Measurements from ENCODE around the gene DUOX1.
A peak's percentile ranks its signal among the peaks of the same experiment; 100 is the strongest.

The DUOX1 gene

DNA sequence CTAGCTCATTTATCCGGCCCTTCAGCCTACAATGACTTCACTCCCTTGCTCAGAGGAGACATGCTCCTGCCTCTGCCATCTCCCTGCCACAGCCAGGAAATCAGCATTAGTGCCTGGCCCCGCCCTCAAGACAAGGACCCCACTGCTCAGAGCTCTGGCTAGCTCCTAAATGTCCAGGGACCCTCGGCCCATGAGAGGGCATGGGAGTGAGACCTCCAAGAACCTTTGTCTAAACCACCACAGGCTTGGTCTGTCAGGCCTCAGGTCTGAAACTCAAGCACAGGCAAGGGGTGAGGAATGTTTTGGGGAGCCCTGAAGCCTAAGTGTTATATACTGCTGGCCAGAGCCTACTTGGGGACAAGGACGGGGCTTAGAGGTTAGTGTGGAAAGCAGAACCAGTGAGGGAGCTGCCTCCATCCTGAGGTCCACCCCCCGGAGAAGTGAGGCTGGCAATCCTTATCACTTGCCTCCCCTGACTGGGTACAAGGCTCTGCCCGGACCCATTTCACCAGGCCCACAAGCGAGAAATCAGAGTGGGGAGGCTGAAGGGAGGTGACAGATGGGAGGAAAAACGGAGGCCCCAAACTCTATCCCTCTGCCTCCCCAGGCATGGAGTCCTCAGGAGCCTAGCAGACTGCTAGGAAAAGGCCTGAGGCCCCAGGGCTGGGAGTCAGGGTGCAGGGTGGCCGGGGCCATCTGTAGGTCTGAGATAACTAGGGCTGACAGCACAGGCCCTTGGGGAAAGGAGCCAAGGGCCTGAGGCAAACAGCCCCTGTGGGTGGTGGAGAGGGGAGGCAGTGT, 39.2 kb downstream of the DUOX1 start:
- no peak for DNase-seq (ENCODE audit: low read depth)

DNA sequence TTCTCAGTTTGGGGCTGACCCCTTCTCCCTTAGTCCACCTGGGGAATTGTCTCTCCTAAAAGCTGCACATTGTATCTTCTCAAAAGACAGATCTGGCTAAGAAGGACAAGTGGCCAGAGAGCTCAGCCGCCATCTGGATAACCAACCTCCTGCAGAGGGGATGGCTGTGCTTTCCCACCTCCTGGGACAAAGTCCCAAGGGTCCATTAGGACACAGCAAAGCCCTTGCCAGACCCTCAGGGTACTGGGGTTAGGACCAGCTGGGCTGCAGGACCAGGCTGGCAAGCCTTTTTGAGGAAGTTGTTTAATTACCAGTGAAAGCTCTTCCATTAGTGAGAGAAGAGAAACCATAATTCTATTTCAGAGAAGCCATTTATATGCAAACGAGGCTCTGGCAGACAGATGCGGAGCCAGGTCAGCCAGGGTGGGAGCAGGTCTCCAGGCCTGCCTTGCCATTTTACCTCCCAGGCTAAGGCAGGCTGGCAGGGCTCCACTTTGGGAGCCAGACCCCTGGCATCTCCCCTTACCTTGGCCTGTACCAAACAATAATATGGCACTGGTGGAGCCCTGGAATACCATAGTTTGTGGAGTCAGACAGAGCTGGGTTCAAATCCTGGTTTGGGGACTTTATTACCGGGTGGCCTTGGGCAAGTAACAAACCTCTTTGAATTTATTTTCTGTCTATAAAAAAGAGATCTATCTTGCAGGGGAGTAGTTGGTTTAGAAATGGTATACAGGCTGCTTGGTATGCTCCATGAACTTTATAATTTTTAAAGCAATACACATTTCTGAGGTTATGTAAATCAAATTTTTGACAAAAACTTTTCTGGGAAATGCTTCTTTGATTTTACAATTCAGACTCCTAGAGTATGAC, 40.0 kb downstream of the DUOX1 start:
- DNase-seq (ENCODE audit: low read depth): no peak

DNA sequence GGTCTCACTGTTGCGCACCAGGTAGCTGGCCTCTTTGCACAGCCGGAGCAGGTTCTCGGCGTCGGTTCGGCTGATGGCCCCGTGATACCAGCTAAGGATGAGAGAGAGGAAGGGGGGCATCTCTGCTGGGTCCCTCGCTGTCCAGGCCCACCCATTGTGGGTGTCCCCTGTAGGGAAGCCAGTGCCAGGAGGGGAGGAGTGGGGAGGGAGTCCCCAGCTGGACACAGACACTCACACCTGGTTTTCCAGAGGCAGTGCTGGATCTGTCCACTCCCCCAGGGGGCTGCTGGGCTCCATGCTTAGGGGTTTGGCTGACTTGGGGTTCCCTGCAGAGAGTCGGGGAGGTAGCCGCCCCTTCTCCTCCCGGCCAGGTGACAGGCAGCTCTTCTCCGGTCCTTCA, 42.1 kb downstream of the DUOX1 start:
- DNase-seq (ENCODE audit: low read depth): no peak

DNA sequence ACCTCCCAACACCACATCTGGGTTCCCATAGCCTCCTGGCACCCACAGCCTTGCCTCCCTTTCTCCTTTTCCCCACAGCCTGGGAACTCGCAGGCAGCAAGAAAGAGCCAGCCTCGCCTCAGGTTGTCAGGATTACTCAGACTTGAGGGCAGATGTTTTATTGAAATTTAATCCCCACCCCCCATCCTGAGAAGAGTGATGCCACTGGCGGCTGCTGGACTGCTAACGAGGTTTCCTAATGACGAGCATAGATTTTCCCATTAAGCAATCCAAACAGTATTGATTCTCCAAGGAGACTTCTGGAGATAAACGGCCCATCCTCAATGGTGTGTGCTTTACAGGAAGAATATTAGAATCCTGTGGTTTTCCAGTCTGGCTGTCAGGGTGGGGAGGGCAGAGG, 44.3 kb downstream of the DUOX1 start:
- no peak for DNase-seq (ENCODE audit: low read depth)

DNA sequence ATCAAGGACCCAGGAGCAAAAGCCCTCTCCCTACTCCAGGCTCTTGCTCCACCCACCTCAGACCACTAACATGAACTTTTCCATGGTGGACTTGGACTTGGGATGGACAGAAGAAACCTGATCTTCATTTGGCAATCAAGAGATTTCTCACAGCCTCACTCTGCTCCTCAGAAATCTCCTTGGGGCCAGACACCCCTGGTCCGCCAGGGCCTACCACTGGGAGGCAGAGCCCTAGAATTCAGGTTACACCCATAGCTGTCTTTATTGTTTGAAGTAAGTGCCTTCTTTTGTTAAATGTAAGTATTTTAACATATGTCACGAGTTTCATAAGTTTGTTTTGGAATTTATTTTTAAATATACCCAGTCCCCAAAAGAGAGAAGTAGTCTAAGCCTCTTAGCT, 44.8 kb downstream of the DUOX1 start:
- DNase-seq (ENCODE audit: low read depth): no peak

DNA sequence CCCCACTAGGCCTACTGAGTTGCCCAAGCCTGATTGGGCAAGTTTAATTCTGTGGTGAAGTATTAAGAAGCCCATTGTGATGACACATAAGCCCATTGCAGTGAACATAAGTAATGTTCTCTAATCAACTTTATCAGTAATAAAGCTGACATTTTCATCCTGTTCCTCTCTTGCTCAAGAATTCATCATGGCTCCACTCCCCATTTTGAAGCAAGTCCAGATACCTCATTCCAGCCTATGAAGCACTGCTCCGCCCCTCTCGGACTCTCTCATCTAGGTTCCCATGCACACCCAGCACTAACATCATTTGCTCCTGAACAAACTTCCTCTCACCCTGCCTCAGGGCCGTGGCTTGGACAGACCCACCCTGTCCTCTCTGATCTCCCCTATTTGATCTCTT, 47.5 kb downstream of the DUOX1 start:
- DNase-seq (ENCODE audit: low read depth): no peak

DNA sequence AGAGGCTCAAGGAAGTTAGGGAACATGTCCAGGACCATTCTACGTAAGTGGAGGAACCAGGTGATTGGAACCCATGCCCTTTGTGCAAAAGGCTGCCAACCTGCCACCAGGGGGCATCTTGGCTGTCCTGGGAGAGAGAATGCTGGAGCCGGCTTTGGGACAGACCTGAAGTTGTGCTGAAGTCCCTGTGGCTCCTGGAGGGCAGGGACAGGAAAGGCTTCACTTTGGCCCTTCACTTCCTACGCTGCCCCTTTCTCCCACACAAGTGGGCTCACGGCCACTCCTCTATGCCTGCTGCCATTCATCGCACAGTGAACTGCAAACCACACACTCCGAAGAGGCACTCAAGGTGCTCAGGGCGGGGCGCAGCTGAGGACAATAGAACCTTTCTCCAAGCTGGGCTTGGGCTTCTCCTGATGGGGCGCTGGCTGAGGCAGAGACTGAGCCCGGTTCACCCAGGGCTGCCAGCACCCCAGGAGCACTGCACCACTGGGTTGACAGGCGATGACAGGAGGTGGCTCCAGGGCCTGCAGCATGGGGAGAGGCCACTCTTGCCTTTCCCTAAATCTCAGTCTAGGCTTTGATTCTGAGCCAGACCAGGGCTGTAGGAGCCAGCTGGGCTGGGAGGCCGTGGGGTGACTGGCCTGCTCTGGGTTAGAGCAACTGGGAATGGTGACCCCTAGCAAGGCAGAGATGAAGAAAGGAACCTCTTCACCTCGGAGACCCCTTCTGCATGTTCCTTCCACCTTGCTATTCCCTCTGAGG, 49.6 kb downstream of the DUOX1 start:
- DNase-seq (ENCODE audit: low read depth): peak; percentile 21

DNA sequence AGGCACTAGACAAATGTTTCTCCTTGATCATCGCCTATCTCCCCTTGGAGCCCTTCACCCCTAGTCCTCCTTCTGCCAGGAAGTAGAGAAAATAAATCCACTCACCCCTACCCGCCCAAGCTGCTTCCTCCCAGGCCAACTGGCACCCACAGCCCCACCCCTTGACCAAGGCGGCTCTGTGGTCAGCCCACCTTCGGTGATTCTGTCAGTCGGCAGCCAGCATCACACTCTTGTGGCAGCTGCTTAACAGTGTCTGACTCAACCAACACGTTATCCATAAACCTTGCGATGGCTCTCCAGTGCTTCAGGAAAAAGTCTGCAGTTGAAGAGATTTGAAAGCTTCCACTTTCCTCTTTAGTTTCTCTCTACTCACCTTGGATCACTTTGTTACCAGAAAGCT, 50.4 kb downstream of the DUOX1 start:
- DNase-seq (ENCODE audit: low read depth): peak; percentile 22

DNA sequence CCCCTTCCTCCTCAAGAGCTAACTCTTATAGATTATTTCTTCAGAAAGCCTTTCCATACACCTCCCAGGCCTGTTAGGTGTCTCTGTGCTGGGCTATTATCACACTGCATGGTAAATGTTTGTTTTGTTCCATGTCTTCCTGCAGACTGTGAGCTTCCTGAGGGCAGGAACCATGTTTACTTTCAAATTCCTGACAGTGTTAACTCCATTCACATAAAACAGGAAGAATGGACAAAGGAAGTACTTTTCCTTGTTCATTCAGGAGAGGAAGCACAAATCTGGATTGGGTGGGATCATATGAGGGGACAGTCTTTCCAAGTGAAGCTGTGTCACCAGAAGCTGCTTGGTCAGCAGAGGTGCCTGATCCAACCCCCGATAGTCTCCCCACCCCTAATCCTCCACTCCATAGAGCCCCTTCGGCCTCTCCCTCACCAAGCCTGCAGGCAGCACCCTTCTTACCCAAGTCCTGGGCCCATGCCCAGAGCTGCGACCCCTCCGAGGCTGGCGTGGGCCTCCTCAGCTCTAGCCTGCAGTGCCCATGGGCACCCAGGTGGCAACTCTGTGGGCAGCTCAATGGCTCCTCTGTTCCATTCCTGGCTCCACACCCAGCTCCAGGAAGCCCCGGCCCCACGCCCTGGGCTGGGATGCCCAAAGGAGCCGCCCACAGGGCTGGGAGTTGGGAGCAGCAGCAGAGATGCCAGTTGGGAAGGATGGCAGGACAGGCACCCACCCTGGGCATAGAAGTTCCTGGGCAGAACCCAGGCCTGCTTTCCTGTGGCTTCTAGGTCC, 51.0 kb downstream of the DUOX1 start:
- DNase-seq (ENCODE audit: low read depth): no peak

DNA sequence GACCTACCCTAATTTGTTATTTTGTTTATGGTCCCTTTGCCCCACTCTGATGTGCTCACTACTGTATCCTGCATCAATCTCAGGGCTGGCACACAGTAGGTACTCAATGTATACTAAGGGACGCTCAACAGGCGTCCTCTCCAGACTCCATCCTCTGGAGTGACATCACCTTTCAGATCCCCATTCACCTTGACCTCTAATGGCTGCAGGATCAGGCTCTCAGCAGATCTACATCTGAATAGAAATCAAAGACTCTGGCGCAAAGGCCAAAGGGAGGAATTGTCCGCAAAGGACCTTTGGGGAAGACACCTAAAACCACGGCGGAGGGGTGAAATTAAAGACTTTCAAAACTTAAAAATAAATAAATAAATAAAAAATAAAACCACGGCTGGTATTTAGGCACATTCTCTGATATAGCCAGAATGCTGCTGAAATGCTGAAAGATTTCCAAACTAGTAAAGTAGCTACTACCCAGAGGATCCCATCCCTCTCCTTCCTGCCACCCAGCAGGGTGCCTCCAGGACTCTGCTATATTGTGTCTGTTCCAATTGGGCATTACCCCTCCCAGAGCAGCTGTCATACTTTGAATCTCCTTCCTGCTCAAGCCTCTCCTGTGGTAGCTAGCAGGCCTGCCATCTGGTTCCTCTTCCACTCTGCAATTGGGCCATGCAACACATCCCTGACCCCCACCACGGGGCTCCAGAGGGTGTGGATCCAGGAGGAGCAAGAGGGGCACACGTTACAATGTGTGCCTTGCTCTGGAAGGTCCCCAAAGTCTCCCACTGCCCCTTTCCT, 51.9 kb downstream of the DUOX1 start:
- no peak for DNase-seq (ENCODE audit: low read depth)

DNA sequence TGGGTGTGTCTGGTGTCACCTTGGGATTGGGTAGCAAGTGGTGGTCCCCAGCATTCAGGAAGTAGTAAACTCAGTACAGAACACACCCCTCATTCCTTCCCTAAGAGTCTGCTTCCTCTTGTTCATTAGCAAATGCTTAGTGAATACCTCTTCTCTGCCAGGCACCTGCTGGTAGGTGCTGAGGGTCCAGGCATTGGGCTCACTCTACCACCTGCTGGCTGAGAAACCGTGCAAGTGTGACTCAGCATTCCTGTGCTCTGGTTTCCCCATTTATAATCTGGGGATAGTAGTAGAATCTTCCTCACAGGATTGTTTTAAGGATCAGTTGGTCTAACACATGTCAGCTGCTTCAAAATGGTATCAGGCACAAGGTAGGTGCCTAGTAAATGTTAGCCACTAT, 53.2 kb downstream of the DUOX1 start:
- DNase-seq (ENCODE audit: low read depth): no peak

DNA sequence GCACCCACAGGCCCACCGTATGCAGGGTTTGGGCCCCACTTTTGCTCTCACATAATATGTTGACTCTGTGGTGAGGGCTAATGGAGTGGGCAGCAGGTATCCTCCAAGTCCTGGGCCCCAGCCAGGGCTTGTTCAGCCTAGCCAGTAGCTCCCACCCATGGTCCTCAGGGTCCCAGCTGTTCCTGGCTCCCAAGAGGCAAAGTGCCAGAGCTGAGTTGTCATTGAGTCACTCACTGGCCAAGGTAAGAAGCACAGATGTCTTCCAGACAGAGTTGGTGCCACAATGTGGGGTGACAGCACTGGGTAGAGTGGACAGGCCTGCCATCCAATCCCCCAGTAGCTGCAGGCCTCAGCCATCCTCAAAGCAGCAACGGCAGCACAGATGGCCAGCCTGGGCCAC, 53.7 kb downstream of the DUOX1 start:
- DNase-seq (ENCODE audit: low read depth): no peak

DNA sequence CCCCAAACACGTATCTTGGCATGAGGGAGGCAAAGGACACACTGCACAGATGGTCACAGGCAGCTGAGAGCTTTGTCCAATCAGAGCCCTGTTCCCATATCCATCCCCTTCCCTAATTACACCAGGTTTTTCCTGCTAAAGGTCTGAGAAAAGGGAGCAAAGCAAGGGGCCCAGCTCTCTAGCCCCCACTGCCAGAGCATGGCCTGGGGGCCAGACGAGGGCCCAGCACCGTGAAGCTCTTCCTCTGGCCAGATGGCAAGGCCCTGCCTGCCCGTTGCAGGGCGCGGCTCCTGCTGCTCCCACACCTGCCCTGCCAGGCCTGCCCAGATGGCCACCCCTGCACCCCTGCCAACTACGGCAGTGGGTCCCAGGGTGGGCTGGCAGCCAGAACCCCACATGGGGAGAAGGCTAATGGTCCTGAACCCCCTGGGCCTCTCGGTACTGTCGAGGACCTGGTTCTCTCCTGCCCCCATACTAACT, 54.8 kb downstream of the DUOX1 start:
- no peak for DNase-seq (ENCODE audit: low read depth)

DNA sequence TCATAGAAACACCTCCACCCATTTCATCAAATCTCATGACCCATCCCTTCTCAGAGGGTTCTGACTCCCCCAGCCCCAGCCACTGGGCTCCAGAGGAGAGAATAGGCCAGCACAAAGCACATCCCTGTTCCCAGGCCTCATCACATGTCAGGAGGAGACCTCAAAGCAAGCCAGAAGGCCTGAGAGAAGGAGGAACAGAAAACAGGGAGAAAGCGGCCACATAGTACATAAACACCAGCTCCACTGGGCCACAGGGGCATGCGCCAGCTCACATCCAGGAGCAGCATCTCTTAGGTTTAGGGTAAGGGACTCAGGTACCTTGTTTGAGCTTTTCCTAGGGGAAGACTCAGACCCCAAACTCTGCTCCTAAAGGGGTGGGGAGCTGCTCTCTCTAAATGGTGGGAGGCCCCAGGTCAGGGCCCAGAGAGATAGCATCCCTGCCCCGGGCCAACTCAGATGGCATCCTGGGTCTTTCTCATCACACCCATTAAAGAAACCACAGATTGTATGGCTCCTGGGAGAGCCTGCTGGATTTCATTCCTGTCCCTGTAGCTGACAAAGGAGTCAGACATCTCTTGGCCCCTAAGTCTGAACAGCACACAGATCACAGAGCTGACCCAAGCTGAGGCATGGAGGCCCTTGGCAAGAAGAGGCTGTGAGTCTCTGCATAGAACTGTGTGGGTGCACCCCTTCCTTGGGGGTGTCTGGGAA, 55.4 kb downstream of the DUOX1 start:
- no peak for DNase-seq (ENCODE audit: low read depth)

DNA sequence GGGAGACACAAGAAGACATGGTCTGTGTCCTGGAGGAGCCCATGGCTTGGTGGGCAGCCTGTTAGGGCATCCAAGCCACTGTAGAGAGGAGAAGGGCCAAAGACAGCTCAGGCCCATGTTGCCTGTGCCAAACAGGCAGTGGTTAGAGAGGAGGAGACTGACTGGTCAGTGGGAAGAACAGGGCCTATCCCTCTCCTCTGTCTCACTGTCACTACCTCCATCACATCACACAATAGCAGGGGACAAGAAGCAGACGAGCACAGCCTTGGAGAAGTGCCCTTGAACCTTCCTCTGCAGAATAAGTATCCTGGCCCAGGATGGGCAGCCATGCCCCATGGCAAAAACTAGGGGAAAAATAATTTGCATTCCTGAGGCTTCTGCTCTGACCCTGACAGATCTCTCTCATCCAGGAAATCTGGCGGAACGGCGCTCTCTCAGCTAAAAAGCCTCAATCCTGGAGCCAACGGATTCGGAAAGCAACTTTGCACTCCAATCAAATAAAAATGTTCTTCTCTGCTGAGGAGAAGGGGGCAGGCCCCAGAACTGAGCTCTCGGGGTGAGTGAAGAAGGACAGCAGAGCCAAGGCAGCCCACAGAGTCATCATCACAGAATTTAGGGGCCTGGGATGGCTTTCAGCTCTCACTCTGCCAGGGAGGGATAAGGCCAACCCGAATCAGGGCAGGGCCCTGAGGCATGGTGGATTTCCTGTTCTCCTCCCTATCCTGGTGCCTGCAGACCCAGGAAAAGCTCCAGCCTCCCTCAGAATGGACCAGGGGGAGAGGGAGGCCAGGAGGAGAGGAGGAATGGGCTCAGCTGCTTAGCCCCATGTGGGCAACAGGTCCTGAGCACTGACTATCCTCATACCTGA, 56.3 kb downstream of the DUOX1 start:
- no peak for DNase-seq (ENCODE audit: low read depth)

DNA sequence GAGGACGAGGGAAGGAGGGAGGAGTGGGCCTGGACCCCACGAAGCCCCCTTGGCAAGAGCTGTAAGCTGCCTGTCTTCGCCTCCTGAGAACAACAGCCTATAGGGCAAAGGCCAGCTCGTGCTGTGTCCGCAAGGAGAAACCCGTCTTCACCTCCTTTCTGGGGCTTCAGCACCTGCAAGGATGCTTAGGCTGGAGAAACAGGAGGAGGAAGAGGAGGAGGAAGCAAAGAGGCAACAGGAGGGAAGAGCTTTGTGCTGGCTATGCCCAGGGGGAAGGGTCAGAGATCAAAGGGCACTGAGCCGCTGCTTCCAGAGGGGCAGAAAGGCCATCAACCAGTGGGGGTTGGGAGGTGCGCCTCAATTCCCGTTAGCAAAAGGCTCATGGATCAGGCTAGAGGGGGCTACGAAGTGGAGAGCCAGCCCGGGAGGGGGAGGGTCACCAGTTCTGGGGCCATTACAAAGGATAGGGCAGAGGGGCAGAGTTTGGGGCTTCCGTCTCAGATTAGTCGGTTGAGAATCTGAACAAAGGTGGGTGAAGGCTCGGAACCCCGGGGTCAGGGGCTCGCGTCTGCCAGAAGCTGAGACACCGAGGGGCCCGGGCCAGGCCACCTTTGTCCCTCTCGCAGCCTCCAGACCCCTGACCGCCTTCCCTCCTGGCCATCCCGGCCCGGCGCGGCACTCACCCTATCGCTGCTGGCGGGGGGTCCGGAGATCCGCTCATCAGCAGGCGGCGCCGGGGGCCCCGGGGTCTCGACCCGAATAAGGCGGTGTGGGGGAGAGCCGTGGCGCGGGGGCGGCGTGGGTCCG, 57.2 kb downstream of the DUOX1 start:
- DNase-seq (ENCODE audit: low read depth): no peak

DNA sequence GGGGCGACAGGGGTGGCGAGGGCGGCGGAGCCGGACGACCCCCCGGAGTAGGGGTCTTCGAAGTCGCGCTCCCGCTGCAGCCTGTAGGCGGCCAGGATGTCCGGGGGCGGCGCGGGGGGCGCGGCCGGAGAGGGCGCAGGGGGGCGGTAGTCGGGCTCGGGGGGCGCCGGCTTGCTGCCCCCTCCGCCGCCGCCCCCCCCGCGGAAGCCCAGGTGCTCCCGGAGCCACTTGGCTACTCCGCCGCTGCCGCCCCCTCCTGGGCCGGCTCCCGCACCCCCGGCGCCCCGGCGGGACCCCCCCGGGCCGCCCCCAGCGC, 57.7 kb downstream of the DUOX1 start:
- DNase-seq (ENCODE audit: low read depth): peak; percentile 14
